Muscle of back (tissue), 11 donors: ENCODE results near the gene VPS4B. TPM values are rescaled to one million over a fixed set of nuclear protein-coding genes. Genes with fewer than 3 reads are reported as not detected.
"Not testable (repeated sequence)": the region's sequence is repeated elsewhere in the genome, so short reads cannot be mapped to it uniquely, and the experiment has no call there.

Source experiments
- DNase-seq, 3 donors: peaks; one replicate each; pipeline versions ENCODE4 v3.0.0 to v3.0.0-alpha.2; 2013
- polyA plus RNA-seq, 10 donors: library from polyadenylated mRNA; unstranded; fragments of 120-200 nt; gene quantifications; one replicate each; pipeline ENCODE4 v1.2.1, GENCODE V29; 2013; ENCODE audit not compliant: insufficient read length in 10 of 10

VPS4B gene
- polyA plus RNA-seq, 10 donors: 20.1 to 30.6 (median 26.3) TPM

- peak; percentile 60 to 93 (median 76) for DNase-seq
These were observed 49.1 kb downstream of the VPS4B start for GRCh38 chr18:63373161-63373560.

- no peak for DNase-seq
These were observed 53.7 kb downstream of the VPS4B start for GRCh38 chr18:63368611-63369010.

GRCh38 chr18:63367053-63367953, 55.0 kb downstream of the VPS4B start, which contains the start of gene KDSR:
TSS of gene KDSR (minus strand) at chr18:63367206. CDS start at chr18:63367118, 88 bp downstream.
- peak; percentile 96 to 99 (median 99) for DNase-seq

- peak; percentile 34 to 59 (median 39) for DNase-seq
These were observed 55.8 kb downstream of the VPS4B start for GRCh38 chr18:63366213-63367052.

- DNase-seq: no peak
These were observed 56.4 kb downstream of the VPS4B start for GRCh38 chr18:63365876-63366212.

- DNase-seq: no peak
These were observed 58.3 kb downstream of the VPS4B start for GRCh38 chr18:63363951-63364350.

- DNase-seq: not testable (repeated sequence)
These were observed 58.9 kb downstream of the VPS4B start for GRCh38 chr18:63363420-63363819.

- no peak for DNase-seq
These were observed 65.9 kb downstream of the VPS4B start for GRCh38 chr18:63356272-63356896.

GRCh38 chr18:63350230-63350629, 72.0 kb downstream of the VPS4B start:
- DNase-seq: no peak

- no peak for DNase-seq
These were observed 73.7 kb downstream of the VPS4B start for GRCh38 chr18:63348508-63349136.

- DNase-seq: no peak
These were observed 75.6 kb downstream of the VPS4B start for GRCh38 chr18:63346480-63347183.

GRCh38 chr18:63346031-63346430, 76.2 kb downstream of the VPS4B start:
- no peak for DNase-seq

- no peak for DNase-seq
These were observed 77.4 kb downstream of the VPS4B start for GRCh38 chr18:63344918-63345317.

- no peak for DNase-seq
These were observed 78.0 kb downstream of the VPS4B start for GRCh38 chr18:63344263-63344662.

- peak in 1 of 3 donors; percentile 72 for DNase-seq
These were observed 80.1 kb downstream of the VPS4B start for GRCh38 chr18:63342206-63342605.

GRCh38 chr18:63339920-63340484, 82.3 kb downstream of the VPS4B start:
- peak in 1 of 3 donors; percentile 64 for DNase-seq
